BLaER1 treated with 17β-estradiol and CSF1 and Interleukin-3, amounts not matched to agents 10 nM and 100 nM (cell line): Measurements from ENCODE around the gene PPP4R2.

Experiments used
- H3K27ac ChIP-seq, 11 experiments: shearing (Covaris generic); formaldehyde crosslinking; 2 replicates each; pipeline ENCODE4 v1.8.1; 2022
- H3K27me3 ChIP-seq, 11 experiments: shearing (Covaris generic); formaldehyde crosslinking; 2 replicates each; pipeline ENCODE4 v1.8.1; 2022
- H3K36me3 ChIP-seq, 11 experiments: shearing (Covaris generic); formaldehyde crosslinking; 2 replicates each; pipeline ENCODE4 v1.8.1; 2022
- H3K4me1 ChIP-seq, 10 experiments: shearing (Covaris generic); formaldehyde crosslinking; 2 replicates each; pipeline ENCODE4 v1.8.1; 2022
- H3K4me2 ChIP-seq, 11 experiments: shearing (Covaris generic); formaldehyde crosslinking; 2 replicates each; pipeline ENCODE4 v1.8.1; 2022
- H3K4me3 ChIP-seq, 10 experiments: shearing (Covaris generic); formaldehyde crosslinking; 2 replicates each; pipeline ENCODE4 v1.8.1; 2022
- H3K9ac ChIP-seq, 11 experiments: shearing (Covaris generic); formaldehyde crosslinking; 2 replicates each; pipeline ENCODE4 v1.8.1; 2022
- H3K9me3 ChIP-seq, 11 experiments: shearing (Covaris generic); formaldehyde crosslinking; replicated peaks in 1 of 11; 2 replicates each; pipeline ENCODE4 v1.8.1; 2022
- H4K20me1 ChIP-seq, 11 experiments: shearing (Covaris generic); formaldehyde crosslinking; 2 replicates each; pipeline ENCODE4 v1.8.1; 2022
- Cebpa-rat ChIP-seq, 11 experiments: shearing (Covaris generic); IDR thresholded peaks; 2 replicates each; pipeline ENCODE4 v1.8.1; 2022

PPP4R2 gene

DNA sequence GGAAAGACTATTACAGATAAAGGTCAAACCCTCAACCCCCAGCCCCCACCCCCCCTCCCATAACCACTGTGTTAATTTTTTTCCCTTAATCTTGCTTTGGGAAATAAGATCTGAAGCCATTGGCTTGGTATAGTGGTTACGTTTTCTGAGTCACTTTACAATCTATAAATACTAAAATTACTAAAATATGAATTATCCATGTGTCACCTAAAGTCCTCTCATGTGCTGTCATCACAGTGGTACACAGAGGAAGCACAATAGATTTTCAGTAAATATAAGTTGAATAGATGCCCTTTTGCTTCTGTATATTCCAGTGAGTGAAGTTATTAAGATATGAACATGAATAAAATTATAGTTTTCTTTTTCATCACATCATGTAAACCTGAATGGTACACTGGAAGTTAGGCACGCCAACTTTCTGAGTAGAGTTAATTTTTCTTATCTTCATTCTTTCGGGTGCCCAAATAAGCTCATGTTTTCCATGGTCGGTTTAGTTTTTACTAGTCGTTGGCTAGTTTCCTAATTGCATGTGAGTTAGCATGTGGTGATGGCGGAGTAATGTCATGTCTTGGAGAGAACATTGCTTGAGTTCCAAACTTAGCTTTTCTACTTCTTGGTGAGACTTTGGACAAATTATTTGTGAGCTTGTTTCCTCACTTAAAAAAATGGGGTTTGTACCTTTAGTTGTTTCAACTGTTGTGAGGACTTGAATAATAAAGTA, 11.5 kb downstream of the PPP4R2 start:
- Histone ChIP-seq H3K27ac (no peak overlapping the region), H3K27me3 (no peaks in the 10 kb centered on the region), H3K36me3 (peaks cover 91 to 98% (median 95%) of the 10 kb centered on the region in 11 experiments), H3K4me1 (peaks cover 0 to 22% (median 6%) of the 10 kb centered on the region in 10 experiments; a peak in 10 of 20 replicates), H3K9ac (no peak overlapping the region), H3K4me2 (no peak overlapping the region), H3K9me3 (peaks cover 0 to 4% (median 0%) of the 10 kb centered on the region in 11 experiments; a peak in 2 of 22 replicates), H3K4me3 (no peak overlapping the region), H4K20me1 (peaks cover 98 to 100% (median 99%) of the 10 kb centered on the region in 11 experiments; a peak in 21 of 22 replicates)
- no peak for TF ChIP-seq Cebpa-rat (IDR thresholded peaks at IDR 0.05)

DNA sequence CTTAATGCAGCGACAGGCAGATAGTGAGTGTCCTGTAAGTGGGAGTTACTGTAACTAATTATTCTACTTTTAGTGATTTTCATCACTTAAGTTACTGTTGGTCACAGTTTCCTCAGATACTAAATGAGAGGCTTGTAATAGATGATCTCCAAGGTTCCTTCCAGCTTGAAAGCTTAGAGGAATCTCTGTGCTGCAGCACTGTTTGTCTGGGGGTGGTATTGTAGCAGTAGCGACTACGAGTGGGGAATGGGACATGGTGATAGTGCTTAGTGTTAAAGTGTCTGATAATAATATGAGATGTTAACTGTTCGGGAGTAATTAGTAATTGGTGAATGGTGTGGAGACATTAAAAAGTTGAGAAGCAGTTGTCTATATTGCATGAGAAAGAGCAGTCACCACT, 12.4 kb downstream of the PPP4R2 start:
- Histone ChIP-seq H3K4me1 (peaks cover 0 to 22% (median 5%) of the 10 kb centered on the region in 10 experiments; a peak in 9 of 20 replicates), H4K20me1 (peaks cover 98 to 100% (median 99%) of the 10 kb centered on the region in 11 experiments; a peak in 21 of 22 replicates), H3K4me3 (no peak overlapping the region), H3K27ac (no peak overlapping the region), H3K36me3 (peaks cover 88 to 98% (median 94%) of the 10 kb centered on the region in 11 experiments), H3K9ac (no peak overlapping the region), H3K4me2 (no peak overlapping the region), H3K27me3 (no peaks in the 10 kb centered on the region), H3K9me3 (peaks cover 0 to 4% (median 0%) of the 10 kb centered on the region in 11 experiments; a peak in 2 of 22 replicates)
- TF ChIP-seq Cebpa-rat (IDR thresholded peaks at IDR 0.05), result no peak

DNA sequence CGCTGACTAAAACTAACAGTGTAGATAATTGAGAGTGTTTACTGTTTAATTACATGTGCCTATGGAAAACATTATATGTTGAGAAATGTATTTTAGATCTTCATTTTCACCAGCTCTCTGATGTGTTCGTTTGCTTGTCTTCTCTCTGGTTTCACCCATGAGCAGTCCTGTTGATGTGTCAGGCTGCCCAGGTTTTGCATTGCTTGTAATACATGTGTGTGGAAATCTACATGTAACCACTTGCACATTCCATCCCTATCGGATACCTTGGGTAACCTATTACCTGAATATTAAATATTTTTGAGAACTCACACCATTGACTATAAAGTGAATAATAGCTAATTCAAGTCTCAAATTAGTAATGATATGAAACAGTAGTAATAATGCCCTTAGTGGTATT, 13.1 kb downstream of the PPP4R2 start:
- Histone ChIP-seq H3K4me3 (no peak overlapping the region), H3K36me3 (peaks cover 86 to 98% (median 94%) of the 10 kb centered on the region in 11 experiments), H3K4me1 (peaks cover 0 to 22% (median 5%) of the 10 kb centered on the region in 10 experiments; a peak in 9 of 20 replicates), H4K20me1 (peaks cover 98 to 100% (median 99%) of the 10 kb centered on the region in 11 experiments; a peak in 21 of 22 replicates), H3K27me3 (no peaks in the 10 kb centered on the region), H3K4me2 (no peak overlapping the region), H3K9ac (no peak overlapping the region), H3K27ac (no peak overlapping the region), H3K9me3 (peaks cover 0 to 4% (median 0%) of the 10 kb centered on the region in 11 experiments; a peak in 2 of 22 replicates)
- no peak for TF ChIP-seq Cebpa-rat (IDR thresholded peaks at IDR 0.05)

DNA sequence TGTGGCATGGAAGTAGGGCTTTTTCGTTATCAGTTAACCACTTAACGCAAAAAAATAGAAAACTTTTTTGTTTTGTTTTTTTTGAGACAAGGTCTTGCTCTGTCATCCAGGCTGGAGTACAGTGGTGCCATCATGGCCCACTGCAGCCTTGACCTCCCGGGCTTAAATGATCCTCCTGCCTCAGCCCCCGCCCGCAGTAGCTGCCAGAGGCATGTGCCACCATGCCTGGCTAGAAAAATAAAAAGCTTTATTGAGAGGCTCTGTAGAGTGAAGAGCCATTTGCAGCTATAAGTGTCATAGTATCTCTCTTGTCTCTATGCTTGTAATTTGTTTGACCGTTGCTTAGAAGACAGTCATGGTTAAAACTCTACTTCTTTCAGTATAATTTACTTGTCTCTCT, 13.5 kb downstream of the PPP4R2 start:
- H3K4me2 ChIP-seq, result no peak overlapping the region
- H3K4me1 ChIP-seq, result peaks cover 0 to 22% (median 5%) of the 10 kb centered on the region in 10 experiments; a peak in 9 of 20 replicates

DNA sequence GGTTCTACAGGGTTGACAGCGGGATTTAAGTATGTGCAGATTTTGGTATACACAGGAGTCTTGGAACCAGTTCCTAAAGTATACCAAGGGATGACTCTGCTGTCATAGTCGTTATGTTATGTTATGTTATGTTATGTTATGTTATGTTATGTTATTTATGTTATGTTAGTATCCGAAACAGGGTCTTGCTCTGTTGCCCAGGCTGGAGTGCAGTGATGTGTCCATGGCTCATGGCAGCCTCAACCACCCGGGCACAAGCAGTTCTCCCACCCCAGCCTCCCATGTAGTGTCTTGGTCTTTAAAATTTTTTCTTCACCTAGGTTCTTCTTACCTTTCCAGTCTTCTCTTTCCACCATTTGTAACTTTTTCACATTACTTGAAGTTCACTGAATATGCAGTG, 21.7 kb downstream of the PPP4R2 start:
- Histone ChIP-seq H3K27ac (no peak overlapping the region), H3K4me3 (no peak overlapping the region), H3K4me1 (peaks cover 0 to 12% (median 0%) of the 10 kb centered on the region in 10 experiments; a peak in 3 of 20 replicates), H3K36me3 (peaks cover 42 to 94% (median 79%) of the 10 kb centered on the region in 11 experiments), H4K20me1 (peaks cover 99 to 100% (median 100%) of the 10 kb centered on the region in 11 experiments; a peak in 20 of 22 replicates), H3K27me3 (no peaks in the 10 kb centered on the region), H3K4me2 (no peak overlapping the region), H3K9ac (no peak overlapping the region), H3K9me3 (no peaks in the 10 kb centered on the region)
- TF ChIP-seq Cebpa-rat (IDR thresholded peaks at IDR 0.05), result no peak

More for the DNA sequence above, 13.5 kb downstream of the PPP4R2 start:
- Histone ChIP-seq H3K4me3 (no peak overlapping the region), H3K27ac (no peak overlapping the region), H4K20me1 (peaks cover 98 to 100% (median 99%) of the 10 kb centered on the region in 11 experiments; a peak in 21 of 22 replicates), H3K27me3 (no peaks in the 10 kb centered on the region), H3K9me3 (peaks cover 0 to 4% (median 0%) of the 10 kb centered on the region in 11 experiments; a peak in 2 of 22 replicates), H3K9ac (no peak overlapping the region), H3K36me3 (peaks cover 86 to 98% (median 94%) of the 10 kb centered on the region in 11 experiments)
- TF ChIP-seq Cebpa-rat (IDR thresholded peaks at IDR 0.05), result no peak

DNA sequence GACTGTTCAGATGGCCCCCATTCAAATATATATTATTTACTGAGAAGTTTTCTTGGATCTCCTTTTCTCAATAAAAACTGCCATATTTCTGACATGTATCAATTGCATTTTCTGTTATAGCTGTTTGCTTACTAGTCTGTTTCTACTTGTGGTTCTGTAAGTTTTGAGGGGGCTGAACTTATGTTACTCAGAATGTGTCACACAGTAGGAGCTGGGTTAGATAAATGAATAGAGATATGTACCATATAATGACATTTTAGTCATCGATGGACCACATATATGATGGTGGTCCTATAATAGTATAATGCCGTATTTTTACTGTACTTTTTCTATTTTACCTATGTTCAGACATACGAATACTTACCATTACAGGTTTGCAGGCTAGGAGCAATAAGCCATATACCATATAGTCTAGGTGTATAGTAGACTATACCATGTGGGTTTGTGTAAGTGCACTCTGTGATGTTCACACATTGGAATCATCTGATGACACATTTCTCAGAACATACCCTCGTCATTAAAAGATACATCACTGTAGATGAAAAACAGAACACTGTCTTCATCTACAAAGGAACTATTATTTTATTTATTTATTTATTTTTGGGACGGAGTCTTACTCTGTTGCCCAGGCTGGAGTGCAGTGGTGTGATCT, 22.3 kb downstream of the PPP4R2 start:
- Histone ChIP-seq H4K20me1 (peaks cover 95 to 100% (median 99%) of the 10 kb centered on the region in 11 experiments; a peak in 20 of 22 replicates), H3K27ac (no peak overlapping the region), H3K4me1 (peaks cover 0 to 13% (median 0%) of the 10 kb centered on the region in 10 experiments; a peak in 3 of 20 replicates), H3K4me3 (no peak overlapping the region), H3K9me3 (no peaks in the 10 kb centered on the region), H3K36me3 (peaks cover 42 to 91% (median 74%) of the 10 kb centered on the region in 11 experiments), H3K4me2 (no peak overlapping the region), H3K27me3 (no peaks in the 10 kb centered on the region), H3K9ac (no peak overlapping the region)
- TF ChIP-seq Cebpa-rat (IDR thresholded peaks at IDR 0.05), result no peak

DNA sequence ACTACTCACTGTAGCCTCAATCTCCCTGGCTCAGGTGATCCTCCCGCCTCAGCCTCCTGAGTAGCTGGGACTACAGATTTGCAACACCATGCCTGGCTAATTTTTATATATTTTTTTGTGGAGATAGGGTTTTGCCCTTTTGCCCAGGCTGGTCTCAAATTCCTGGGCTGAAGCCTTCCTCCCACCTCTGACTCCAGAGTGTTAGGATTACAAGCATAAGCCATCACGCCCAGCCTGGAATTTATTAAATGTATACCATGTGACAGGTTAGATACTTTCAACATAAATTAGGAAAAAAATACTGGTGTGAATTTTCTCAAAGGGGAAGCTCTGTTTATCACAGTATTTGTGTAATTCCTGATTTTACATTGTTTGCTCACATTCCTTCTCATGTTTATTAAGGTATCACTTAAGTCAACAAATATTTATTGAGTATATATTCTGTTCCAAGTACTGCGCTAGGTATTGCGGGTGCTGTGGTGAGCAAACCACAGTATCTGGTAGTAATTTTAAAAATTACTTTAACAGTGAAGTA, 24.8 kb downstream of the PPP4R2 start:
- peaks cover 22 to 84% (median 57%) of the 10 kb centered on the region in 11 experiments; a peak in 21 of 22 replicates for H3K36me3 ChIP-seq
- no peak overlapping the region for H3K4me2 ChIP-seq
- TF ChIP-seq Cebpa-rat (IDR thresholded peaks at IDR 0.05), result no peak
- peaks cover 0 to 33% (median 0%) of the 10 kb centered on the region in 10 experiments; a peak in 5 of 20 replicates for H3K4me1 ChIP-seq
- H3K9ac ChIP-seq, result peak overlapping the region in 1 of 11 experiments; percentile 3; a peak in 1 of 22 replicates
- no peaks in the 10 kb centered on the region for H3K27me3 ChIP-seq
- H3K9me3 ChIP-seq, result 0 out of 22 replicates have a peak, but pooled peaks cover 0 to 3% (median 0%) of the 10 kb centered on the region in 11 experiments
- H4K20me1 ChIP-seq, result peaks cover 92 to 100% (median 98%) of the 10 kb centered on the region in 11 experiments; a peak in 20 of 22 replicates
- H3K4me3 ChIP-seq, result no peak overlapping the region
- no peak overlapping the region for H3K27ac ChIP-seq

DNA sequence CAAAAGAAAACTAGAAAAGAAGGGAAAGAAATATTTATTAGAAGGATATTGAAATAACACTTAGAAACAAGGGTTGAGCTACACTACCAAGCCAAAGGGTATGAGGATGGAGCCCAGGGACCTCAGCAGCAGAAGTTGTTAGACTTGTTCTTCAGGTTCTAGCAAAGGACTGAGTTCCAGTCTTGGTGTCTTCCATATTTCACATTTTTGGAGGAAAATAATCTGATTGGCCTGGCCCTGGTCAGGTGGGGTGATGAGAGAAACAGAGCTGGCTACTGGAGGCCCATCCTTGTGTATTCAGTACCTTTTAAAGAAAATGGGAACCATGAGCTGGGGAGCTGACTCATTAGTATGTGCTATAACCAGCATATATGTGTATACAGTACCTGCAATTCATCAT, 28.2 kb downstream of the PPP4R2 start:
- no peak for TF ChIP-seq Cebpa-rat (IDR thresholded peaks at IDR 0.05)
- Histone ChIP-seq H3K4me3 (no peak overlapping the region), H3K4me1 (peaks cover 0 to 24% (median 0%) of the 10 kb centered on the region in 10 experiments; a peak in 4 of 20 replicates), H3K9me3 (peaks cover 0 to 20% (median 8%) of the 10 kb centered on the region in 11 experiments; a peak in 8 of 22 replicates), H3K27ac (no peak overlapping the region), H4K20me1 (peaks cover 92 to 100% (median 98%) of the 10 kb centered on the region in 11 experiments; a peak in 20 of 22 replicates), H3K4me2 (peak overlapping the region in 1 of 11 experiments; percentile 32; a peak in 1 of 22 replicates), H3K9ac (no peak overlapping the region), H3K36me3 (peaks cover 22 to 86% (median 67%) of the 10 kb centered on the region in 11 experiments), H3K27me3 (no peaks in the 10 kb centered on the region)
